GM23338 (cell line): ENCODE results near the gene IGSF9B. TPM values are rescaled to one million over a fixed set of nuclear protein-coding genes. Genes with fewer than 3 reads are reported as not detected.

Source experiments
- ATAC-seq: fragments of 200-7000 bp; cut with Tn5 transposase; 3 replicates; pipeline ENCODE4 v1.9.1; 2020
- DNase-seq: peaks from one replicate; pipeline ENCODE4 v3.0.0-alpha.2; 2015; ENCODE audit warnings: low spot score
- H2AFZ ChIP-seq: fragments of 200-600 bp; sonication (generic); 2 replicates; pipeline ENCODE4 v1.8.0; 2016; ENCODE audit warnings: antibody characterized with exemption, mild to moderate bottlenecking, moderate library complexity
- H3F3A ChIP-seq: fragments of 200-600 bp; sonication (generic); replicated peaks from 2 replicates; pipeline ENCODE4 v1.8.0; 2017; ENCODE audit warnings: antibody characterized with exemption, mixed run types, low read depth
- H3K27ac ChIP-seq: fragments of 200-600 bp; sonication (generic); 2 replicates; pipeline ENCODE4 v1.6.1; 2016; ENCODE audit warnings: low read depth
- H3K27me3 ChIP-seq: fragments of 200-600 bp; sonication (generic); 2 replicates; pipeline ENCODE4 v1.8.0; 2016; ENCODE audit warnings: mild to moderate bottlenecking, mixed run types, moderate library complexity; ENCODE audit not compliant: insufficient read depth
- H3K36me3 ChIP-seq: fragments of 200-600 bp; sonication (generic); 2 replicates; pipeline ENCODE4 v1.8.0; 2016; ENCODE audit warnings: mild to moderate bottlenecking; ENCODE audit not compliant: insufficient read depth
- H3K4me1 ChIP-seq: fragments of 200-600 bp; sonication (generic); 2 replicates; pipeline ENCODE4 v1.8.0; 2016; ENCODE audit warnings: mild to moderate bottlenecking, moderate library complexity; ENCODE audit not compliant: insufficient read depth
- H3K4me2 ChIP-seq: fragments of 200-600 bp; sonication (generic); 2 replicates; pipeline ENCODE4 v1.7.1; 2017; ENCODE audit warnings: mixed run types
- H3K4me3 ChIP-seq: fragments of 200-600 bp; sonication (generic); 2 replicates; pipeline ENCODE4 v1.6.1; 2016; ENCODE audit warnings: mixed run types
- H3K79me2 ChIP-seq: fragments of 200-600 bp; sonication (generic); replicated peaks from 2 replicates; pipeline ENCODE4 v1.8.0; 2017; ENCODE audit warnings: mild to moderate bottlenecking; ENCODE audit not compliant: insufficient read depth
- H3K9me2 ChIP-seq: fragments of 200-600 bp; sonication (generic); 2 replicates; pipeline ENCODE4 v1.8.0; 2017; ENCODE audit not compliant: insufficient read depth
- H4K20me1 ChIP-seq: fragments of 200-600 bp; sonication (generic); replicated peaks from 2 replicates; pipeline ENCODE4 v1.8.0; 2017; ENCODE audit warnings: mild to moderate bottlenecking; ENCODE audit not compliant: insufficient read depth
- H3K27ac Mint-ChIP-seq: 2 replicates; pipeline ENCODE4 v1.8.0; 2020; ENCODE audit warnings: inconsistent platforms, mild to moderate bottlenecking, moderate library complexity, mixed read lengths
- H3K27me3 Mint-ChIP-seq: 3 replicates; pipeline ENCODE4 v1.8.0; 2022; ENCODE audit warnings: low read depth, mild to moderate bottlenecking, moderate library complexity, mixed read lengths, inconsistent platforms; ENCODE audit not compliant: insufficient read depth, poor library complexity
- H3K36me3 Mint-ChIP-seq: 3 replicates; pipeline ENCODE4 v1.8.0; 2021; ENCODE audit warnings: low read depth, mild to moderate bottlenecking, inconsistent platforms, moderate library complexity, mixed read lengths
- H3K4me1 Mint-ChIP-seq: 3 replicates; pipeline ENCODE4 v1.8.0; 2020; ENCODE audit warnings: mild to moderate bottlenecking, inconsistent platforms, mixed read lengths
- H3K4me3 Mint-ChIP-seq: 3 replicates; pipeline ENCODE4 v1.8.0; 2021; ENCODE audit warnings: moderate library complexity, mild to moderate bottlenecking, inconsistent platforms, mixed read lengths
- H3K9me3 Mint-ChIP-seq: 3 replicates; pipeline ENCODE4 v1.8.0; 2020; ENCODE audit warnings: moderate library complexity, mild to moderate bottlenecking, inconsistent platforms, mixed read lengths
- CREB1 ChIP-seq: fragments of 250-450 bp; sonication (Bioruptor Pico); IDR thresholded peaks from 2 replicates; pipeline ENCODE4 v1.5.0; 2020; ENCODE audit warnings: low read depth, mild to moderate bottlenecking, moderate library complexity
- CTCF ChIP-seq, 2 experiments: fragments of 200-600 bp in 1 of 2; sonication (generic) in 1 of 2; conservative IDR thresholded peaks; 2 replicates each; pipeline versions ENCODE4 v1.5.1 to v1.6.1; 2016 to 2017; ENCODE audit warnings: antibody characterized with exemption in 2 of 2, low read depth in 2 of 2, mild to moderate bottlenecking in 2 of 2, moderate library complexity in 1 of 2
- EZH2 ChIP-seq: fragments of 200-600 bp; sonication (generic); IDR thresholded peaks from one replicate; pipeline ENCODE4 v1.8.0; 2017; ENCODE audit warnings: antibody characterized with exemption, mild to moderate bottlenecking, low read depth; ENCODE audit not compliant: unreplicated experiment
- JUNB ChIP-seq: IDR thresholded peaks from one replicate; pipeline ENCODE4 v1.6.1; 2016; ENCODE audit warnings: antibody characterized with exemption; ENCODE audit not compliant: unreplicated experiment
- POLR2AphosphoS5 ChIP-seq: IDR thresholded peaks from 2 replicates; pipeline ENCODE4 v1.6.1; 2016; ENCODE audit warnings: antibody characterized with exemption, low read depth
- REST ChIP-seq: IDR thresholded peaks from one replicate; pipeline ENCODE4 v1.6.1; 2018; ENCODE audit warnings: antibody characterized with exemption; ENCODE audit not compliant: unreplicated experiment
- STAT1 ChIP-seq: IDR thresholded peaks from one replicate; pipeline ENCODE4 v1.6.1; 2016; ENCODE audit warnings: antibody characterized with exemption; ENCODE audit not compliant: unreplicated experiment
- ZNF462 ChIP-seq: fragments of 250-450 bp; sonication (Bioruptor Pico); IDR thresholded peaks from 2 replicates; pipeline ENCODE4 v1.5.0; 2020; ENCODE audit warnings: mild to moderate bottlenecking, moderate library complexity
- polyA plus RNA-seq: library from polyadenylated mRNA; unstranded; fragments of >200 nt; fragmentation: Nextera tagmentation; extraction: Ambion mirVana; gene quantifications from 2 replicates; pipeline ENCODE4 v1.2.1, GENCODE V29; 2016
- total RNA-seq: library from RNA; depleted of rRNA; stranded (reverse); fragments of >200 nt; shearing (Covaris generic); gene quantifications from 2 replicates; pipeline ENCODE4 v1.2.3, GENCODE V29; 2014

Gene IGSF9B
- total and polyA plus RNA-seq, 2 experiments from 2014 or later: 8.7 to 51.2 TPM

- Mint-ChIP-seq H3K27ac (no peak overlapping the region), H3K36me3 (peaks cover 74% of the 10 kb centered on the region)
- H3K27ac ChIP-seq: no peak overlapping the region
Observed at GRCh38 chr11:133937468-133937867, 19.3 kb downstream of the IGSF9B start.

More at GRCh38 chr11:133937468-133937867, 19.3 kb downstream of the IGSF9B start:
- Mint-ChIP-seq H3K9me3 (no peaks in the 10 kb centered on the region; the same call in 2 of the 3 replicates), H3K4me3 (no peak overlapping the region), H3K27me3 (peaks cover 2% of the 10 kb centered on the region), H3K4me1 (no peaks in the 10 kb centered on the region; the same call in 2 of the 3 replicates)
- Histone ChIP-seq H2AFZ (no peak overlapping the region), H3K36me3 (peaks cover 7% of the 10 kb centered on the region), H4K20me1 (no peaks in the 10 kb centered on the region; the same call in none of the 2 replicates), H3F3A (no peaks in the 10 kb centered on the region), H3K4me2 (no peak overlapping the region), H3K4me3 (no peak overlapping the region), H3K79me2 (peaks cover 9% of the 10 kb centered on the region; the same call in 1 of the 2 replicates), H3K9me2 (no peaks in the 10 kb centered on the region), H3K4me1 (no peaks in the 10 kb centered on the region), H3K27me3 (no peaks in the 10 kb centered on the region)
- no peak for TF ChIP-seq ZNF462 (CRISPR knock-in tag)
- no peak for TF ChIP-seq JUNB
- no peak for TF ChIP-seq POLR2AphosphoS5
- TF ChIP-seq CTCF (conservative IDR thresholded peaks at IDR 0.05; ENCODE audit: low read depth in 2 of 2): no peak
- no peak for TF ChIP-seq STAT1
- no peak for TF ChIP-seq CREB1 (CRISPR knock-in tag)
- TF ChIP-seq REST: no peak
- no peak for TF ChIP-seq EZH2
- DNase-seq: no peak
- ATAC-seq: no peak
